Prostate gland (tissue), 2 donors: Measurements from ENCODE around the gene ZNF664.

Experiments
- POLR2AphosphoS5 ChIP-seq: sonication (generic); formaldehyde crosslinking; IDR thresholded peaks from one replicate; pipeline ENCODE4 v1.6.1; 2017; ENCODE audit warnings: antibody characterized with exemption
- TF ChIP-seq, protein P1 (sequence below), 4 experiments: fragments of 200-600 bp in 2 of 4; fragments of 450-650 bp in 2 of 4; sonication (generic) in 2 of 4; IDR thresholded peaks; 1 replicate in 3 of 4; 2 replicates in 1 of 4; pipeline ENCODE4 v1.5.1; 2016 to 2019; ENCODE audit warnings: antibody characterized with exemption in 4 of 4, mild to moderate bottlenecking in 2 of 4, moderate library complexity in 2 of 4

GRCh38 chr12:123938679-123939480 lies 34.1 kb upstream of the ZNF664 start:
- TF ChIP-seq, protein P1, sequence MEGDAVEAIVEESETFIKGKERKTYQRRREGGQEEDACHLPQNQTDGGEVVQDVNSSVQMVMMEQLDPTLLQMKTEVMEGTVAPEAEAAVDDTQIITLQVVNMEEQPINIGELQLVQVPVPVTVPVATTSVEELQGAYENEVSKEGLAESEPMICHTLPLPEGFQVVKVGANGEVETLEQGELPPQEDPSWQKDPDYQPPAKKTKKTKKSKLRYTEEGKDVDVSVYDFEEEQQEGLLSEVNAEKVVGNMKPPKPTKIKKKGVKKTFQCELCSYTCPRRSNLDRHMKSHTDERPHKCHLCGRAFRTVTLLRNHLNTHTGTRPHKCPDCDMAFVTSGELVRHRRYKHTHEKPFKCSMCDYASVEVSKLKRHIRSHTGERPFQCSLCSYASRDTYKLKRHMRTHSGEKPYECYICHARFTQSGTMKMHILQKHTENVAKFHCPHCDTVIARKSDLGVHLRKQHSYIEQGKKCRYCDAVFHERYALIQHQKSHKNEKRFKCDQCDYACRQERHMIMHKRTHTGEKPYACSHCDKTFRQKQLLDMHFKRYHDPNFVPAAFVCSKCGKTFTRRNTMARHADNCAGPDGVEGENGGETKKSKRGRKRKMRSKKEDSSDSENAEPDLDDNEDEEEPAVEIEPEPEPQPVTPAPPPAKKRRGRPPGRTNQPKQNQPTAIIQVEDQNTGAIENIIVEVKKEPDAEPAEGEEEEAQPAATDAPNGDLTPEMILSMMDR (IDR thresholded peaks at IDR 0.05): no peak
- no peak for TF ChIP-seq POLR2AphosphoS5
